Activated T-cell treated with anti-CD3 and anti-CD28 coated beads, Interleukin-2, amount 50 U/mL, for 48 hours (primary cell): Measurements from ENCODE around the gene PDE6C.

ENCODE experiments used
- DNase-seq, 2 experiments: peaks; one replicate each; pipeline ENCODE4 v3.0.0-alpha.2; 2020

PDE6C gene

GRCh38 chr10:93612311-93612710 lies at the start of gene PDE6C:
Gene PDE6C, plus strand, starts transcription at chr10:93612537. Its CDS starts 189 bp downstream, at chr10:93612726.
- DNase-seq = no peak

- no peak for DNase-seq
These were observed 46.9 kb upstream of the PDE6C start for GRCh38 chr10:93565446-93565845.

GRCh38 chr10:93566435-93567276 lies 45.7 kb upstream of the PDE6C start, which contains the start of gene FFAR4:
Gene FFAR4, plus strand, starts transcription at chr10:93566665. Its CDS starts 56 bp downstream, at chr10:93566721.
- DNase-seq = no peak

GRCh38 chr10:93567277-93568104 lies 44.8 kb upstream of the PDE6C start:
- no peak for DNase-seq

- DNase-seq = no peak
These were observed 44.3 kb upstream of the PDE6C start for GRCh38 chr10:93568105-93568390.

GRCh38 chr10:93570383-93570782 lies 42.0 kb upstream of the PDE6C start:
- no peak for DNase-seq

GRCh38 chr10:93572606-93573005 lies 39.7 kb upstream of the PDE6C start:
- no peak for DNase-seq

- DNase-seq = no peak
These were observed 39.1 kb upstream of the PDE6C start for GRCh38 chr10:93573051-93573909.

GRCh38 chr10:93573924-93574323 lies 38.4 kb upstream of the PDE6C start:
- DNase-seq = no peak

- DNase-seq = no peak
These were observed 35.4 kb upstream of the PDE6C start for GRCh38 chr10:93576888-93577287.

- no peak for DNase-seq
These were observed 34.8 kb upstream of the PDE6C start for GRCh38 chr10:93577565-93577964.

GRCh38 chr10:93579089-93579488 lies 33.2 kb upstream of the PDE6C start:
- no peak for DNase-seq

- DNase-seq = no peak
These were observed 32.2 kb upstream of the PDE6C start for GRCh38 chr10:93579985-93580711.

GRCh38 chr10:93580828-93581227 lies 31.5 kb upstream of the PDE6C start:
- no peak for DNase-seq

GRCh38 chr10:93584445-93584844 lies 27.9 kb upstream of the PDE6C start:
- no peak for DNase-seq

- no peak for DNase-seq
These were observed 22.4 kb upstream of the PDE6C start for GRCh38 chr10:93589648-93590562.

GRCh38 chr10:93590638-93591037 lies 21.7 kb upstream of the PDE6C start:
- DNase-seq = no peak

GRCh38 chr10:93591065-93591808 lies 21.1 kb upstream of the PDE6C start:
- DNase-seq = no peak

GRCh38 chr10:93593254-93593653 lies 19.1 kb upstream of the PDE6C start:
- DNase-seq = no peak

- no peak for DNase-seq
These were observed 18.6 kb upstream of the PDE6C start for GRCh38 chr10:93593749-93594148.

GRCh38 chr10:93594518-93594917 lies 17.8 kb upstream of the PDE6C start:
- no peak for DNase-seq
